DOHH2 (cell line): ENCODE results near the gene PDE4B.

ENCODE experiments used
- H3F3A ChIP-seq: fragments of 200-600 bp; sonication (generic), shearing (Covaris generic); 2 replicates; pipeline ENCODE4 v1.6.0; 2016; ENCODE audit warnings: antibody characterized with exemption, mild to moderate bottlenecking; ENCODE audit not compliant: control insufficient read depth, insufficient read depth
- H3K27ac ChIP-seq: fragments of 200-600 bp; sonication (generic); 2 replicates; pipeline ENCODE4 v1.5.1; 2014; ENCODE audit warnings: low read depth, mild to moderate bottlenecking, low read length, moderate library complexity
- H3K27me3 ChIP-seq: fragments of 200-600 bp; sonication (generic); 2 replicates; pipeline ENCODE4 v1.6.1; 2014; ENCODE audit warnings: mild to moderate bottlenecking, low read length, mixed read lengths; ENCODE audit not compliant: control insufficient read depth
- H3K36me3 ChIP-seq: fragments of 200-600 bp; sonication (generic); 2 replicates; pipeline ENCODE4 v1.6.1; 2014; ENCODE audit warnings: mild to moderate bottlenecking, low read length, moderate library complexity, mixed read lengths; ENCODE audit not compliant: control insufficient read depth
- H3K4me1 ChIP-seq: fragments of 200-600 bp; sonication (generic); 2 replicates; pipeline ENCODE4 v1.6.1; 2014; ENCODE audit warnings: mild to moderate bottlenecking, low read length, mixed read lengths; ENCODE audit not compliant: control insufficient read depth
- H3K4me2 ChIP-seq: fragments of 200-600 bp; sonication (generic); 2 replicates; pipeline ENCODE4 v1.6.0; 2014; ENCODE audit warnings: mild to moderate bottlenecking, low read length, moderate library complexity
- H3K4me3 ChIP-seq: fragments of 200-600 bp; sonication (generic); 2 replicates; pipeline ENCODE4 v1.5.1; 2014; ENCODE audit warnings: mild to moderate bottlenecking, low read length, mixed read lengths
- H3K79me2 ChIP-seq: fragments of 200-600 bp; sonication (generic); 2 replicates; pipeline ENCODE4 v1.6.1; 2014; ENCODE audit warnings: mild to moderate bottlenecking, low read length, mixed read lengths; ENCODE audit not compliant: control insufficient read depth
- H3K9me2 ChIP-seq: fragments of 200-600 bp; sonication (generic); replicated peaks from 2 replicates; pipeline ENCODE4 v1.6.1; 2014; ENCODE audit warnings: mild to moderate bottlenecking, low read length, mixed read lengths; ENCODE audit not compliant: control insufficient read depth
- H3K9me3 ChIP-seq: fragments of 200-600 bp; sonication (generic); 2 replicates; pipeline ENCODE4 v1.6.1; 2014; ENCODE audit warnings: antibody characterized with exemption, low read length, mixed read lengths; ENCODE audit not compliant: control insufficient read depth, insufficient read depth
- H4K20me1 ChIP-seq: fragments of 200-600 bp; sonication (generic); 2 replicates; pipeline ENCODE4 v1.6.0; 2014; ENCODE audit warnings: low read depth, mild to moderate bottlenecking, antibody characterized with exemption, low read length, moderate library complexity; ENCODE audit not compliant: control insufficient read depth, insufficient read depth
- CTCF ChIP-seq: fragments of 200-600 bp; sonication (generic); IDR thresholded peaks from one replicate; pipeline ENCODE4 v1.5.1; 2014; ENCODE audit warnings: antibody characterized with exemption, mild to moderate bottlenecking, low read depth, low read length; ENCODE audit not compliant: poor library complexity, severe bottlenecking
- EZH2phosphoT487 ChIP-seq: fragments of 200-600 bp; sonication (generic); IDR thresholded peaks from 2 replicates; pipeline ENCODE4 v1.6.1; 2017; ENCODE audit warnings: borderline replicate concordance, mild to moderate bottlenecking, antibody characterized with exemption, low read length, moderate library complexity, mixed read lengths

Gene PDE4B

GRCh38 chr1:65995336-65995735 is 202.6 kb downstream of the PDE4B start:
- Histone ChIP-seq H3K4me2 (no peak overlapping the region), H3K27ac (no peak overlapping the region), H3K79me2 (no peaks in the 10 kb centered on the region), H3K9me2 (no peaks in the 10 kb centered on the region), H3F3A (no peaks in the 10 kb centered on the region), H3K27me3 (no peaks in the 10 kb centered on the region), H3K36me3 (no peaks in the 10 kb centered on the region), H3K4me3 (no peak overlapping the region), H3K4me1 (no peaks in the 10 kb centered on the region), H3K9me3 (no peaks in the 10 kb centered on the region), H4K20me1 (no peaks in the 10 kb centered on the region)
- TF ChIP-seq EZH2phosphoT487 (no peak), CTCF (no peak)

GRCh38 chr1:65995928-65996327 is 203.2 kb downstream of the PDE4B start:
- H3K4me3 ChIP-seq = no peak overlapping the region

GRCh38 chr1:65997693-65998092 is 205.0 kb downstream of the PDE4B start:
- Histone ChIP-seq H3K27ac (no peak overlapping the region), H3K4me2 (no peak overlapping the region), H3K79me2 (no peaks in the 10 kb centered on the region), H3F3A (no peaks in the 10 kb centered on the region), H3K27me3 (no peaks in the 10 kb centered on the region), H3K36me3 (no peaks in the 10 kb centered on the region), H3K9me2 (no peaks in the 10 kb centered on the region), H4K20me1 (no peaks in the 10 kb centered on the region), H3K4me1 (no peaks in the 10 kb centered on the region), H3K9me3 (no peaks in the 10 kb centered on the region), H3K4me3 (no peak overlapping the region)
- TF ChIP-seq CTCF = no peak
- no peak for TF ChIP-seq EZH2phosphoT487

More at GRCh38 chr1:65995928-65996327, 203.2 kb downstream of the PDE4B start:
- Histone ChIP-seq H4K20me1 (no peaks in the 10 kb centered on the region), H3K36me3 (no peaks in the 10 kb centered on the region), H3K79me2 (no peaks in the 10 kb centered on the region), H3F3A (no peaks in the 10 kb centered on the region), H3K4me1 (no peaks in the 10 kb centered on the region), H3K9me3 (no peaks in the 10 kb centered on the region), H3K27me3 (no peaks in the 10 kb centered on the region), H3K9me2 (no peaks in the 10 kb centered on the region), H3K27ac (no peak overlapping the region), H3K4me2 (no peak overlapping the region)
- TF ChIP-seq CTCF = no peak
